Neuron (in vitro differentiated cells): ENCODE measurements around the gene KLHL30.

Source experiments
- H2AFZ ChIP-seq: one replicate; pipeline ENCODE4 v1.6.1; 2013; ENCODE audit warnings: low read depth, mild to moderate bottlenecking, inconsistent platforms, low read length, moderate library complexity
- H3K27me3 ChIP-seq: one replicate; pipeline ENCODE4 v1.6.1; 2013; ENCODE audit warnings: low read length; ENCODE audit not compliant: insufficient read depth
- H3K36me3 ChIP-seq: one replicate; pipeline ENCODE4 v1.6.1; 2013; ENCODE audit warnings: low read length; ENCODE audit not compliant: insufficient read depth
- H3K4me1 ChIP-seq: one replicate; pipeline ENCODE4 v1.6.1; 2013; ENCODE audit warnings: low read length; ENCODE audit not compliant: insufficient read depth
- H3K4me3 ChIP-seq: 2 replicates; pipeline ENCODE4 v1.5.1; 2013; ENCODE audit warnings: mild to moderate bottlenecking, low read length, moderate library complexity
- H3K9me3 ChIP-seq: one replicate; pipeline ENCODE4 v1.6.1; 2013; ENCODE audit warnings: low read length

Gene KLHL30

DNA sequence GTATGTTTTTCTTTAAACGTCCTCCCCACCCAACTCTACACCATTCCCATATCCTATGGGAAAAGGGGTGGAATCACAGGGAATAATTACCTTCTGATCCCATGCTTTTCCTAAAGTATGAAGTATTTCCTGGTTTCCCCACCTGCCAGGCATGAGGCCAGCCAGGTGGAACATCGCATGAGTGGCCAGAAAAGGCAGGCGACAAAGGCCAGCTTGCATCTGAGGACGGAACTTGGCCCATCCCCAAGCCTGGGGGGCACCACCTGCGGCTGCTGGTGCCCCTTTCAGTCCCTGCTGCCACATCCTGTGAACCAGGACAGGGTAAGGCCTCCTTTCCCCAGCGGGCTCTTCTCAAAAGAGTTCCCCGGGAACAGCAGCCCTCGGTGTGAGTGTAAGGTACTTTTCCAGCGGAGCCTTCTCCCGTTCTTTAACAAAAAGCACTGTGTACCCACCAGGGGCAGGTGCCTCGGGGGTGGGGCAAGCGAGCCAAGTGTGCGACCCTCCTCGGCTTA, 19.1 kb downstream of the KLHL30 start:
- no peaks in the 10 kb centered on the region for H3K9me3 ChIP-seq
- H2AFZ ChIP-seq: no peak overlapping the region
- no peaks in the 10 kb centered on the region for H3K36me3 ChIP-seq
- H3K4me1 ChIP-seq: peaks cover 2% of the 10 kb centered on the region
- peaks cover 29% of the 10 kb centered on the region for H3K27me3 ChIP-seq
- no peak overlapping the region for H3K4me3 ChIP-seq

DNA sequence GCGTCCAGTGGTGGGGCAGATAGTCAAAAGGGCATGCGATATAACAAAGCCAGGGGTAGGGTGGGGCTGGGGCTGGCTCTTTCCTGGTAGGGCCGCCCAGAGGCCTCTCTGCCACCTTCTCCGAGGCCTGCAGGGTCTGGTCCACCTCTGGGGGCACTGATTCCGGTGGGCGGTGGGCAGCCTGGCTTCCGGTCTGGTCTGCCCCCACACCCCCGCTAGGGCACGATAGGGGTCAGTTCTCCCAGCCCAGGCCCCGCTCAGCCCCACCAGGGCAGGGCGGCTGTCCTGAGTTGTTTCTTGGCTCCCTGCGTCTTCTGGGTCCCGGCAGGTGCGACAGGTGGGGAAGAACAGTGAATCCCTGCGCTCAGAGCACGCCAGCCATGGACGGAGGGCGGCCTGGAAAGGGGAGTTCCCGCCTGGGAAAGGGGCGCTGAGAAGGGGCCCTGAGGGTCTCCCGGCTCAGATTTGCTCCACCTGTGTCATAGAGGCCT, 19.6 kb downstream of the KLHL30 start:
- Histone ChIP-seq H3K4me3 (no peak overlapping the region), H3K9me3 (no peaks in the 10 kb centered on the region), H3K27me3 (peaks cover 29% of the 10 kb centered on the region), H3K36me3 (no peaks in the 10 kb centered on the region), H3K4me1 (peaks cover 2% of the 10 kb centered on the region), H2AFZ (no peak overlapping the region)

- peaks cover 29% of the 10 kb centered on the region for H3K27me3 ChIP-seq
- H3K9me3 ChIP-seq: no peaks in the 10 kb centered on the region
- peaks cover 2% of the 10 kb centered on the region for H3K4me1 ChIP-seq
- H3K4me3 ChIP-seq: peak within 1 kb of the TSS; percentile 32
- no peak within 1 kb of the TSS for H2AFZ ChIP-seq
- no peaks in the 10 kb centered on the region for H3K36me3 ChIP-seq
Observed at GRCh38 chr2:238158509-238159070, 20.1 kb downstream of the KLHL30 start, which contains the start of gene ERFE. ERFE (plus strand) TSS chr2:238158970; CDS start chr2:238159008, 38 bp downstream.

- peak overlapping the region; percentile 32 for H3K4me3 ChIP-seq
- H3K4me1 ChIP-seq: peaks cover 2% of the 10 kb centered on the region
- H3K36me3 ChIP-seq: no peaks in the 10 kb centered on the region
- H2AFZ ChIP-seq: no peak overlapping the region
- H3K27me3 ChIP-seq: peaks cover 29% of the 10 kb centered on the region
- no peaks in the 10 kb centered on the region for H3K9me3 ChIP-seq
Observed at GRCh38 chr2:238159071-238159539, 20.6 kb downstream of the KLHL30 start.

DNA sequence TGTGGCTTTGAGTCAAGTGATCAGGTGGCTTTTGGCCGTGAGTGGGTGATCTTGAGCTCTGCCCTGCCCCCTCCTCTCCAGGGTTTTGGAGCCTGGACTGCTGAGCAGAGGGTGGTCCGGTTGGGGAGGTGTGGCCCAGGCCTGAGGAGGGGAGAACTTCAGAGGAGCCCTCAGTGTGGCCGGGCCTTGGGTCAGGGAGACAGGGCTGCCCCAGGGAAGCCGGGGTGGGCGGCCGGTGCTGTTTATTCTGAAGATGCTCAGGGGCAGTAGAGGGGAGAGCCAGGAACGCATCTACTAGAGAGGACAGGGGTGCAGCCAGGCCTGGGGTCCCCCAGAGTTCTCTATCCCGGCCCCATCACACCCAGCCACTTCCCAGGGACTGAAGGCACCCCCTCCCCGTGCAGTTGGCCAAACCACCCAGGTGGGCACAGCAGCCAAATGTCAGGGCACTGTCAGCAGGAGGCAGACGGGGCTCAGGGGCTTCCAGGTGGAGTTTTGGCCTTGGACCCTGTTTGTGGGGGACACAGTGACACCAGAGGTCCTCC, 21.3 kb downstream of the KLHL30 start:
- no peaks in the 10 kb centered on the region for H3K9me3 ChIP-seq
- H3K36me3 ChIP-seq: no peaks in the 10 kb centered on the region
- peaks cover 2% of the 10 kb centered on the region for H3K4me1 ChIP-seq
- no peak overlapping the region for H2AFZ ChIP-seq
- peaks cover 29% of the 10 kb centered on the region for H3K27me3 ChIP-seq
- no peak overlapping the region for H3K4me3 ChIP-seq

DNA sequence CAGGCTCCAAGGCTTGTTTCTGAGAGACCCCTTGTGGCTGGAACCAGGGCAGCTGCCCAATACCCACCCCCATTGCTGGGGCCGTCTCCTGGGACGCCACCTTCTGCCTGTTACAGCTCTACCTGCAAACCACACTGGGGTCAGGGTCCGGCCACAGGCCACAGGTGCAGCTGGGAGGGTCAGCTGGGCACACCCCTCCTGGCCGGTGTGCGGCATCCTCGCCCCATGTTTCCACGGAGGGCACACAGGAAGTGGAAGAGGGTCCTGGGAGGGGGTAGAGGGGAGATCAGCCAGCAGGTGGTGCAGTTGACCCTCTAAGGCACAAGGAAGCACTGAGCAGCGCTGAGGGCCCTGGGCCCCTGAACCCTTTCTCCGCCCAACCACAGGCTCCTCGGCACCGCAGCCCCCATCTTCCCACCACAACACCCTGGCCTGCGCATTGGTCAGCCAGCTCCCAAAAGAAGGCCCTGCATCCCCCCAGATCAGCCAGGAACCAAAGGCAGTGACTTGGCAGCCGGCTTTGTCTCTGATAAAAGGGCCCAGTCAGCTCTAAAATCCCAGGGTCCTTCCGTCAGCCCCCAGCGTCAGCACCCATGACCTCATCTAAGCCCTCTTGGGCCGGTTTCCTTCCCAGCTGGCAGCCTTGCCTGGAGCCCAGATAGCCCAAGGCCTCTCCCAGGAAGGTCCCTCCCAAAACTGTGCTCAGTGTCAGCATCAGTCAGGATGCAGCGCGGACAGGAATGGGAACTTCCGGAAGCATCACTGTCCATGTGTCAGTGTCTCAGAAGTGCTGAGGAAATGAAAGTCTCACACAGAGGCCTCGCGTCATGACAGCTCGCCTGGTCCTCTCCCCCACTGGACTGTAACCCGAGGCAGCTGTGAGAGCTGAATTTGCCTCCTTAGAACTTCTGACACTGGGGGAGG, 22.0 kb downstream of the KLHL30 start:
- Histone ChIP-seq H3K4me1 (peaks cover 2% of the 10 kb centered on the region), H3K36me3 (no peaks in the 10 kb centered on the region), H3K27me3 (peaks cover 29% of the 10 kb centered on the region)

GRCh38 chr2:238161291-238162051, 23.0 kb downstream of the KLHL30 start:
- no peaks in the 10 kb centered on the region for H3K9me3 ChIP-seq
- H3K27me3 ChIP-seq: peaks cover 29% of the 10 kb centered on the region
- no peak overlapping the region for H2AFZ ChIP-seq
- no peaks in the 10 kb centered on the region for H3K36me3 ChIP-seq
- H3K4me3 ChIP-seq: no peak overlapping the region
- H3K4me1 ChIP-seq: peaks cover 2% of the 10 kb centered on the region

More for the DNA sequence above, 22.0 kb downstream of the KLHL30 start:
- H3K4me3 ChIP-seq: no peak overlapping the region
- H2AFZ ChIP-seq: no peak overlapping the region
- H3K9me3 ChIP-seq: no peaks in the 10 kb centered on the region

GRCh38 chr2:238162251-238162845, 23.9 kb downstream of the KLHL30 start:
- Histone ChIP-seq H2AFZ (no peak overlapping the region), H3K27me3 (peaks cover 29% of the 10 kb centered on the region), H3K4me3 (no peak overlapping the region), H3K36me3 (peaks cover 2% of the 10 kb centered on the region), H3K4me1 (peaks cover 2% of the 10 kb centered on the region), H3K9me3 (no peaks in the 10 kb centered on the region)

DNA sequence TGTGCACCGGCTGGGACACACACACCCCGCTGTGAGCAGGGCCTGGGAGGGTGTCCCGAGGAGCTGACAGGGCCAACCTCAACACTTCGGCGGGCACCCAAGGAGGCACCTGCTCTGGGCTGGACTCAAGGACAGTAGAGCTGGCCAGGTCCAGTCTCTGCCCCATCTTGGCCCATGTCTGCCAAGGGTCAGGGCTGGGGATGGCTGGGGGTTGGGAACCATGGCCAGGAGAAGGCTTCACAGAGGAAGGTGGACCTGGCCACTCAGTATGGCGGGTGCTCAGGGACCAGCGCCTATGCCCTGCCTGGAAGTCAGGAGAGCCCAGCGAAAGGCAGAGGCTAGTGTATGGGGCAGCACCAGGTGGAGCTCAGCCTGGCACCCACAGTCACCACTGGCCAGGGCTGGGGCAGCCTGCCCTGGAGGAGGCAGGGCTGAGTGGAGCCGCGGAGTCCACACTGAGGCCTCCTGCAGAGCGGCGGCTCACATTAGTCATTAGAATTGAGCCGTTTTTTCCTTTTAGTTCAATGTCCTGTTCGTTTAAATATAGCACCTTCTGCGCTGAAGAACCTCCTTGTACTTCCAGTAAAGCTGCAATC, 24.5 kb downstream of the KLHL30 start:
- H3K27me3 ChIP-seq: peaks cover 28% of the 10 kb centered on the region
- H3K36me3 ChIP-seq: peaks cover 2% of the 10 kb centered on the region
- no peaks in the 10 kb centered on the region for H3K9me3 ChIP-seq
- peaks cover 2% of the 10 kb centered on the region for H3K4me1 ChIP-seq
- no peak overlapping the region for H2AFZ ChIP-seq
- H3K4me3 ChIP-seq: no peak overlapping the region

- peaks cover 2% of the 10 kb centered on the region for H3K4me1 ChIP-seq
- H3K27me3 ChIP-seq: peaks cover 22% of the 10 kb centered on the region
- no peak overlapping the region for H3K4me3 ChIP-seq
- peaks cover 2% of the 10 kb centered on the region for H3K36me3 ChIP-seq
- no peaks in the 10 kb centered on the region for H3K9me3 ChIP-seq
- no peak overlapping the region for H2AFZ ChIP-seq
Observed at GRCh38 chr2:238163481-238164198, 25.2 kb downstream of the KLHL30 start.

- Histone ChIP-seq H3K9me3 (no peaks in the 10 kb centered on the region), H3K4me1 (no peaks in the 10 kb centered on the region), H3K36me3 (peaks cover 12% of the 10 kb centered on the region), H3K27me3 (peaks cover 13% of the 10 kb centered on the region), H3K4me3 (no peak overlapping the region), H2AFZ (no peak overlapping the region)
Observed at GRCh38 chr2:238164906-238165287, 26.4 kb downstream of the KLHL30 start.
